NCI-H1092 treated with DMSO at 0.1 percent for 48 hours (cell line): Measurements from ENCODE around the gene IL22RA1.

Experiments used
- DNase-seq: peaks from one replicate; lab custom pipeline; 2025; lab: John Stamatoyannopoulos, UW

Gene IL22RA1

DNA sequence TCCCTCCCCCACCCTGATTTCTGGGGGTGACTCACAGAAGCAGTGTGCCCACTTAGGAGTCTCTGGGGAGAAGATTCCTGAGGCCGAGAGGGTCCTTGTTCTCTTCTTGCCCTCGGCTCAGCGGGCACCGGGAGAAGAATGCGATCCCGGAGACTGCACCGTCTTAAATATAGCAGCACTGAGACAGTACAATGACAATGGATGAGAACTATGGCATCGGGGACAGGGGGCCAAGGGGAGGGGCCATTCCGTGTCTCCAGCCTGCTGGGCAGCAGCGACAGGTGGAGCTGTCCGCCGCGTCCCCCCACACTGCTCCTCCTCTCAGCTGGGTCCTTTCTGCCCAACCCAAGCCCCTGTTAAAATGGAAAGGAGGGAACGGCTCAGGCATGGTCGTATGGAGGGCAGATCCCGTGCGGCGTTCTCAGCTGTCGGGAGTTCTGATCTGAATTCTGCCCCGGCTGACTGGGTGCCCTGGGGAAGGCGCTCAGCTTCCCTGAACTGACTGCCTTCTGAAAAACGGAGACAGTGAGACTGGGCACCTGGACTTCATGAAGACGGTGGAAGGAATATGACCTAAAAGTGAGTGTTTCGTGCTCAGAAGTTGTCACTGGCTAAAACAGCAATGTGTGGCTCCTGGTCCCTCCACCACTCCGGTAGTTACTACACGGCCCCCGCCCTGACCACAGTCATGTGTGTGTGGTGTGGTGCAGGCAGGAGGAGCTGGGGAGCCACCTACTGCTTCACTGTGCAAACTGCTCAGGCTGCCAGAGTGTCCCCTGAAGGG, 30.8 kb downstream of the IL22RA1 start, which contains the start of gene MYOM3:
Gene MYOM3 (minus strand): TSS at position 140 of the 784 bp plus-strand sequence. CDS start 3,499 bp downstream, outside the sequence.
- peak; percentile 37 for DNase-seq

DNA sequence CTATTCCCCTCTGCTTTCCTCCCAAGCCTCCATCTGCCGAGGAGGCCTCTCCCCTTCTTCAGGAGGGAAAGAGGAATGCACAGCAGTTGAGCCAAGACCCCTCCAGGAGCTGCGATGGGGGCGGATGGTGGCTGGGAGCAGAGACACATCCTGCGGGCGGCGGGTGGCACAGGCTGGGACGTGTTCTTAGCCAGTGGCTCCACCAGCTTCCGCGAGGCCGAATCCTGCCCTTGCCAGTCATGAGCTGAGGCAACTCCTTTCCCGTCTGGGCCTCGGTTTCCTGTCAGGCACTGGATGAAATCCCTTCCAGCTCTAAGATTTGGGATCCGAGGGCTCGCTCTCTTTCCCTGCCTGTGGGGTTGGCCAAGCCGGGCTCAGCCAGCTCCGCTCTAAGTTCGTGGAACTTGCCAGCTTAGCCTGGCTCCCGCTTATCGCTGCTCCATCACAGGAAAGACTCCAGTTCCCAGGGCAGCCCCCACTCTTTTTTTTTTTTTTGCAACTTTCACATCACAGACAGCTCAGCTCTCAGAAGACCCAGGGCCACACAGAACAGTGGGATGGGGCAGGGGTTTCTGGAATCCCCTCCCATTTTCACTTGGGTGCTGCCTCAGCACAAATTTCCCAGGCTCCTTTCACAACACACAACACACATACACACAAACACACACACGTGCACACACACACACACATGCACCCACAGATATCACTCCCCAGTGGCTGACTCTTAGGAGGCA, 31.5 kb downstream of the IL22RA1 start:
- DNase-seq = no peak

DNA sequence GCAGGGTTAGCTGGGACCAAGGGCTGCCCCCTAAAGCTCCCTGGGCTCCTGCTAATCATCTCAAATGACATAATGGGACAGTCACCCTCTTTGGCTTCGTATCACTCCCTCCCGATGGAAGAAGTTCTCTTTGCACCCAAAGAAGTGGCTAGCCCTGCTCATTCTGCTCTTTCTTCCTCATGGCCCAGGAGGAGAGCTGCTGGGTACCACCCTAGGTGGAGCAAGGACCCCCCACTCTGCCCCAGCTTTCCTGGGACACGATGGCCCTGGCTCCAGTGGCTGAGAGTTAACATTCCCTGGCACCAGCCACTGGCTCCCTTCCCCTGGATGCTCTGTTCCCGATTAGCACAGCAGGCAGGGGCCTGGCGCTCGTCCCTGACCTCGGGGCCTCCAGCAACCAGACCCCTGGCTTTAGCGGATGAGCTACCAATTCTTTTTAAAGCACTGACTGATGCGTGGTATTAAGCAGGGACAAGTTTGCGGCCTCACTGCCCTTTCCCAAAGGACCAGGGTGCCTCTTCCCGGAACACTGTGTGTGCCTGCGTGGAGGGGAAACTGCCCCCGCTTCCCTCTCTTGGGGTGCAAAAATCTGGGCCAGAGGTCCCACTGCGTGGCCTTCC, 32.2 kb downstream of the IL22RA1 start:
- no peak for DNase-seq

DNA sequence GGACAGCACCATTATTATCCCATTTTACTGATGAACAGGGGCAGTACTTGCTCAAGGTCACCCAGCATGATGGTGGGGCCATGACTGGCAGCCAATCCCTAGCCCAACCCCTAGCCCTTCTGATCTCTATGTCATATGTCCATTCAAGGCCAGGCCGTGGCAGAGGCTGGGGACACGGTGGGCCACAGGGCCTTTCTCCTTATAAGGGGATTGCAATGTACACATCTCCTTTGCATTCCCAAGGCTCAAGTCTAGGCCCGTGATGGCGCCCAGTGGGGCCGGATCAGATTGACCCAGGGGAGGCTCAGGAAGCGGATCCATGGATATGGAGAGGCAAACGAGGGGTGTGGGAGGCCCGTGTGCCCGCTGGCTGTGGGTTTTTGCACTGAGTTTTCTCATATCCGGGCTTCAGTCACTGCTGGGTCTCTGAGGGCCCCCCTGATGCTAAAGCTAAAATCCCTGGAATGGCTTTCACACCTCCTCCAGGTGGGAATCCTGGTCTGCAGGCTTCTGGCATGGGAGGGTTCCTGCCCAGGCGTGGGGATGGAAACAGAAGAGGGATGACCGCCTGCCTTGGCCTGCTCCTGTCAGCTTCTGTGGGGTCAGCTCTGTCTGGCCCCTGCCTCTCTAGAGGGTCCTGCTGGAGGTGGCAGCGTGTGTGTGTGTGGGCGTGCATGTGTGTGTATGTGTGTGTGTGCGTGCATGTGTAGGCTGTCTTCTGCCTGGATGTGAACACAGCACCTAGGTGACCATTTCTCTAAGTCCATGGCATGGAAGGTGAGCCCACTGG, 33.1 kb downstream of the IL22RA1 start:
- DNase-seq = no peak

DNA sequence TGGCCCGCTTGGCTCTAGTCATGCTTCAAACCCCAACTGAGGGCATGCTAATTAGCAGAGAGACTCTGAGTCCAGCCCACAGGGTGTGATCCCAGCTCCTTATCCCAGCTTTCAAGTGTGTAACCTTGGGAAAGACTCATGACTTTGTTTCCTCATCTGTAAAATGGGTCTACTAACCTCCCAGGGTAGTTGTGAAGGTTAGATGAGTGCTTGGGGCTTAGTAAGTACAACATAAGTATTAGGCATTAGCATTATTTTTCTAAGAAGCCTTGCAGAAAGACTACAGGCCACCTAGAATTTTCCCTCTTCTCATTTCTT, 33.8 kb downstream of the IL22RA1 start:
- no peak for DNase-seq

DNA sequence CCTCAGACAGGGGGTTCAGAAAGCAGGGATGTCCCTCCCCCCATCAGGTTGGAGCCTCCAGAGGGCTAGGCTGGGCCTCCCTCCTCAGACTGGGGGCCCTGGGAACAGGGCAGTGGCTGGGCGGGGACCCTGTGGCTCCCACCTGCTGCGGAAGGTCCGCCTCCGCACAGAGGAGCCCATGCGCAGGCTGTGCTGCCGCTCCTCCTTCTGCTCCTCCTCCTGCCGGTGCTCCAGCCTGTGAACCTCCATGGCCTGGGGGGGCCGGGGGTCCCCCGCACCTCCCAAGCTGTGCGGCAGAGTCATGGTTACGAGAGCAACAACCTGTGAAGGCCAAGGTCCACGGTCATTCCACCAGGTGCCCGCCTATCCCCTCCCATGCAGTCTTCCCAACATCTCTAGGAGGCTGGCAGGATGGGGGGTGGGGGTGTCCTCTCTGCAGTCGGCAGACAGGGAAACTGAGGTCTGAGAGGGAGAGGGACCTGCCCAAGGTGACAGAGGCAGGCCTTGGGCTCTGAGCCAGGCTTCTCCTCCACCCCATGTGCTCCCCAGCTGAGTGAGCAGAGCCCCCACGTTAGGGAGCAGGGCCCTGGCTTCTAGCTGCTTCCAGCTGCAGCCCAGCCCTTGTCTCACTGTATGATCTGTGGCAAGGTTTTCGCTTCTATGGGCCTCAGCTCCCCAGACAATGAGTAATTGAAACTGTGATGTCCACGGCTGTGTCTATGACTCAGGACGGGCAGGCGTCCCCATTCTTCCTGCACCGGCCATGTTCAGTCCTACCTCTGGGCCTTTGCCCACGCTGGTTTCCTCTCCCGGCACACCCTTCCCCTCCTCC, 34.4 kb downstream of the IL22RA1 start:
- no peak for DNase-seq

DNA sequence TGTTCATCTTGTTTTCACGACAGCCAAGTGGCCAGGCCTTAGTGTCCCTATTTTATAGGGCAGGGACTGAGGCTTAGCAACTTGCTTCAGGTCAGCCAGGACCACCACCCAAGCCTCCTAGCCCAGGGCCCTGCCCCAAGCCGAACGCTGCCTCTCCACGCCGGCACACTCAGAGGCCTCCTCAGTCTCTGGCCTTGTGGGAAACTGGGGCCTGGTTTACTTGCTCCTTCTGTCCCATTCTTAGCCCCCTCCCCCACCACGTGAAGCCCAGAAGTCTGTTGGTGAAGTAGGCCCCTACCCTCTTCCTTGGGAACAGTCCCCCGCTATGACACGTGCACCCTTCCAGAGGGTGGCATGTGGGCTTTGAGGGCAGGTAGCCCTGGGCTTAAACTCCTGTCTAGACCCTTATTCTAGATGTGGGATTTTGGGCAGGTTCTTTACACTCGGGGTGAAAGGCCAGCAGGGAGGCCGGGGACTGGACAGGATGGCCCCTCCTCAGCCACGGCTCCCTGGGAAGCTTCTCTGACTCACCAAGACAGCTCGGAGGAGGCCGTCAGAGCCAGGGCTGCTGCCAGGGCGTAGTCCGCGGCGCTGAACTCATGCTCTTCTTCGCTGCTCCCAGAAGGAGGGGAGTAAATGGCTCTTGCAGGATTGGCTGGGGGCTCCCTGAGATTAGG, 35.3 kb downstream of the IL22RA1 start:
- no peak for DNase-seq

DNA sequence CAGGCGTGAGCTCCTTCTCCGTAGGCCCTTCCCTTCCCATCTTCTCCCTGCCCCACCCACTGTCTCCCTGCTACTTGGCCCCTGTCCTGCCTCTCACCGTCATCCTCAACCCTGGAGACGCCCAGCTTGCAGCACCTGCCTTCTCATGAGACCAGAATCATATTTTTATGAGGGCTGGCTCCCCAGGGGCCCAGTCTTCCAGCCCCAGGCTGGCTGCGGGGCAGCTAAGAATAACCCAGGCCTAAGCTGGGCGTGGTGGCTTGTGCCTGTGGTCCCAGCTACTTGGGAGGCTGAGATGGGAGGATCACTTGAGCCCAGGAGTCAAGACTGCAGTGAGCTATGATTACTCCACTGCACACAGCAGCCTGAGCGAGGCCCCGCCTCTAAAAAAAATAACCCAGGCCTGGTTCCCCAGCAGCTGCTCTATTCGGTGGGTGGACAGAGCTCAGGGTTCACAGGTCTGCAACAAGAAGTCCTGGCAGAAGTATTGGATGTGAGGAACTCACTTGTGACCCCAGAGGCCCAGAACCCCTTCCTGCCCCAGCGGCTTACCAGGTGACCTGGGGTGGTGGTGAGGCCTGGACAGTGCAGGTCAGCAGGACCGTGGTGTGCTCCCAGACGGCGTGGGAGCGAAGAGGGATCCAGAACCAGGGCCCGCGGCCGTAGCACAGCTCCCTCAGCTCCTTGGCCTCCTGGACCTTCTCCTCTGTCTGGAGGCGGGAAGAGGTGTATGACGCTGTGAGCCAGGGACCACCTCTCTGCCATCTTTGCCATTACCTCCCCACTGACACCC, 37.4 kb downstream of the IL22RA1 start:
- no peak for DNase-seq

DNA sequence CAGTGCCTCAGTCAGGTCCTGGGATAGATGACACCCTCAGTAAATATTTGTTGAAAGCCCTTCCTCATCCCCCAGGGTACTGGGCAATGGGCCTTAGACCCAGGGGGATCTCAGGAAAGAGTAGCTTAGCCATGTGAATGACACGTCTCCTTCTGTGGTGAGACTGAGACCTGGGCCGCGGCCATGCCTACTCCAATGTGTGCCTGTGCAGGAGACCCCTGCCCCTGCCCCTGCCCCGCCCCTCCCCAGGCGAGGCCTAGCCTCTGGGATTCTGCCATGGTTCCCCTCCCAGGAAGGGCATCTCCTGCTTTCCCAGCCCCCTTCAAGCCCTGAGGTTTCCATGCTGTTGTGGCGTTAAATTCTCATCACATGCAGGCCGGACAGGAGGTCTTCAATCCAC, 38.1 kb downstream of the IL22RA1 start:
- no peak for DNase-seq

DNA sequence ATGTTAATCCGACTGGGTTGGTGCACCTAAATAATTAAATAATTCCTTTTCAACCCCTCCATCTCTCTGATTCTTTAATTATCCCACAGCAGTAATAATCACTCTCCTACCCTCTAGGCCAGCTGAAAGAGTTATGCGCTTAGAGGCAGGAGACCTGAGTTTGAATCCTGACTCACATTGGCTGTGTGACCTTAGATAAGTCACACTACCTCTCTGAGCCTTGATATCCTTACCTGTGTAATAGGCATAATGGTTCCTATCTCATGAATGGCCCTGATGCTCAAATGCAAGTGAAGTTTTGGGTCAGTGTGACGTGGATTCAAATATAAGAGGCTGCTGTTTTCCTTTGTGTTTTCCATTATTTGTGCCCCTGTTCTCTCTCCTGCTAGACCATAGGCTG, 39.1 kb downstream of the IL22RA1 start:
- no peak for DNase-seq

DNA sequence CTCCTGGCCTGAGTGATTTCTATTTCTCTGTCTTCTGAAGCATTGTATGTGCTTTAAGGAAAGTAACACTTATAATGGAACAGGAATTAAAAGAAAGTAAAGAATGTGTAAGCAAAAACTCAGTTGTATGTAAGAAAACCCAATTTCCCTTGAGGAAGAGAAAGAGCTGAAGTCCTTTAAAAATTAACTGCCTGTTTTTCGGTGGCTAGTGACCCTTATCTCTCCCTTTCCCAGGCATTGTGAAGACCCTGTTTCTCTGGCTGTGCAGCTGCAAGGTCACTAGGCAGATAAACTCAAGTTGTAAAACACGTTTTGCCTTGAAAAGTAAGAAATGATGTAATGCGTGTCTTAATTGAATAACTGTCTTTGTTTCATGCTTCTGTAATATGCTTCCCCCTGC, 39.5 kb downstream of the IL22RA1 start:
- no peak for DNase-seq

DNA sequence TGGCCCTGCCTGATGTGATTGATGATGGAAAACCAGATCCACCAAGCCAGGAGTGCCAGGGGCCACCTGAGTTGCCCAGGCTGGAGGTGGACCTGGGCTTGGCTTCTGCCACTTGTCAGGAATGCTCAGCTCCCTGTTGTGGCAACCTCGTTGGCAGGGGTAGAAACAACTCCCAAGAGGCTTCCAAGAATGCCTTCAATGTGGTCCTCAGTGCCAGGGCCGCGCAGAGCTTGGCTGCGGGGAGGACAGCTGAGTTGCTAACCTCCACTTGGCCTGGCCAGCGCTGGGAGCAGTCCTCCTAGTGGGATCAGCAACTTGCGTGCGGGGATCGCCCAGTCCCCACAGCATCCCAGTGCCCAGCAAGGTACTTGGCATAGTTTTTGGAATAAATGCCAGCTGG, 40.0 kb downstream of the IL22RA1 start:
- no peak for DNase-seq

DNA sequence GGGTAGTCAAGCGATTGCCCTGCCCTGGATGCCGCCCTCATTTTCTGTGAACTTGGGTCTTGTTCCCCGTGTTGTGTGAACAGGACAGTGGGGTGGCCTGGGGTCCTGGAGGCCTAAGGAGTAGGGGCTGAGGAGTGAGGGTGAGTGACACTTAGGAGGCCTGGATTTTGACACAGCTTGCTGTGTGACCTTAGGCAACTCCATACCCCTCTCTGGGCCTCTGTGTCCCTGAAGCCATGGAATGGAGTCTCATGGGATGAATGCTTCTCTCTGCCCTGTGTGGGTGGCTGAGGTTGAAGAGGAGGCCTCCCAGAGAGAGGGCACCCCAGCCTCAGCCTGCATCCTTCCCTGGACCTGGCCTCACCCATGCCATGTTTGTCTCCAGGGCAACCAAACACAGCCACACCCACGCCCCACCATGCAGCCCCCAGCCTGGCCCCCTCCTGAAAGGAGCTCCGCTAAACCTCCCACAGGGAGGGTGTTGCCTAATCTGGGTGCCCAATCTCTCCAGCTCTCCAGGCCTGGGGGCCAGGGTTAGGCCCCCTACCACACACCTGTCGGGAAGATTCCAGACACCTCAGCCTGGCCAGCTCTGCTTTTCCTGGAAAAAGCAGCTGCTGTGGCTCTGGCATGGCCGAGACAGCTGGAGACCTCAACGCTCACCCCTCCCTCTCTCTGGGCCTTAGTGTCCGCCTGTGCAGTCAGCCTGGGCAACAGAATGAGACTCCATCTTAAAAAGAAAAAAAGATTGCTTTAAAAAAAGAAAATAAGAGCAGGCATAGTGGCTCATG, 40.9 kb downstream of the IL22RA1 start:
- no peak for DNase-seq

DNA sequence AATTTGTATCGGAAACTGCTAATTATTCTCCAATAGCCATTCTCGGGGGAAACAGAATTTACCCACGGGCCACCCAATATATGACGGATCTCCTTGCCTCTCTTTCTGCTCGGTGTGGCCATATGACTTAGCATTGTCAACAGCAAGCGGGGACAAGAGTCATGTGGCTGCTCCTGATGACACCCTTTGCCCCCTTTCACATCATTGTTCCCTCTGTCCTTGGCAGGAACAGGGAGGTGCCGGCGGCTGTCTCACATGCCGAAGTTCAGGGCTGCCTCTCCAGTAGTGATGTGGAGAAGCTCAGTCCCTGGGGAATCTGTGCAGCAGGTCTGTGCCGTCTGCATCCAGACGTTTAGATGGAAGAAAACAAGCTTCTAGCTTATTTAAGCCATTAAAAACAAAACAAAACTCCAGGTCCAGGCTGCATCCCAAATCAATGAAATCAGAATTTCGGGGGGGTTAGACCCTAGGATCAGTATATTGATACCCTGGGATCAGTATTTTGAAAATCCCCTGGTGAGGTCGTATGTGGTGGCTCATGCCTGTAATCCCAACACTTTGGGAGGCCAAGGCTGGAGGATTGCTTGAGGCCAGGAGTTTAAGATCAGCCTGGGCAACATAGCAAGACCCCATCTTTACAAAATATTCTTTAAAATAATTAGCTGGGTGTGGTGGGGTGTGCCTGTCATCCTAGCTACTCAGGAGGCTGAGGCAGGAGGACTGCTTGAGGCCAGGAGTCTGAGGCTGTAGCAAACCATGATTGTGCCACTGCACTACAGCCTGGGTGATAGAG, 41.8 kb downstream of the IL22RA1 start:
- no peak for DNase-seq

DNA sequence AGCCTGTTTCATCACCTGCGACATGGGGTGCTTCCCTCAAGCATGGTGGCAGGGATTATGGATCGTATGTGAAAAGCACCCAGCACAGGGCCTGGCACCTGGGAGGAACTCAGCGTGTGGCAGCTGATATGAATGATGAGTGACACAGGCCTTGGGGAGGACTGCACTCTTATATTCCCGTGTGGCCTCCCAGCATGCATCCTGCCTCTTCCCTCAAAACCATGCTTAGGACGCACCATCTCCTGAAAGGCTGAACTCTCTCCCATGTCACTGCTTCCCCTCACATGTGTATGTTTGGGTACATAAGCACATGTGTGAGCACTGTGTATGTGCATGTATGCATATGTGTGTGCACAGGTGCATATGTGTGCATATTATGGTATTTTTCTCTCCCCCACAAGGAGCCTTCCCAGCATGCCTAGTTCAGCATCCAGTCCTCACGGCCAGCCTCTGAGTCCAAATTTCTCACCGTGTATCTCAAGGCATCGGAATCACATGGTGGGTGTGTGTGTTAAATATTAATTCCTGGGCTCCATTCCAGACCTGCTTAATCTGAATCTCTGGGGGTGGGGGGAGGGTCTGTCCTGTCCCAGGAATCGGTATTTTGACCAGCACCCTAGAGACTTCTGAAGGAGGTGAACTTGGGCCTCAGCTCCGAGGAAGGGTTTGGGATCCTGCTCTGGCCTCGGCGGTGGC, 43.8 kb downstream of the IL22RA1 start:
- no peak for DNase-seq

DNA sequence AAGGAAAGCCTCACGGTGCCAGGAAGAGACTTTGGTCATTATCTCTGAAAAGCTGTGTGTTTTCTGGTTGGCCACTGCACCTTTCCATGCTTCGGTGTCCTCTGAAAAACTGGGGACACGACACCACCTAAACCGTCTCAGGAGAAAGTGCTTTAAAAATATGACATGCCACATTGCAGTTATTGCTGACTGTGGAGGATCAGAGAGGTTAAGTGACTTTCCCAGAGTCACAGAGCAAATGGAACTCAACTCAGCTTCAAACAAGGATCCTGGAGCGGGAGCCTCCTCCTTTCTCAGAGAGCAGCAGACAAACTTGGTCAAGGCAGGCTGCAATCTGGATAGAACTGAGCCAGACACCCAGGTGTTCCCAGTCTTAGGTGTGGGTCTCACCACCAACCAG, 44.8 kb downstream of the IL22RA1 start:
- no peak for DNase-seq

DNA sequence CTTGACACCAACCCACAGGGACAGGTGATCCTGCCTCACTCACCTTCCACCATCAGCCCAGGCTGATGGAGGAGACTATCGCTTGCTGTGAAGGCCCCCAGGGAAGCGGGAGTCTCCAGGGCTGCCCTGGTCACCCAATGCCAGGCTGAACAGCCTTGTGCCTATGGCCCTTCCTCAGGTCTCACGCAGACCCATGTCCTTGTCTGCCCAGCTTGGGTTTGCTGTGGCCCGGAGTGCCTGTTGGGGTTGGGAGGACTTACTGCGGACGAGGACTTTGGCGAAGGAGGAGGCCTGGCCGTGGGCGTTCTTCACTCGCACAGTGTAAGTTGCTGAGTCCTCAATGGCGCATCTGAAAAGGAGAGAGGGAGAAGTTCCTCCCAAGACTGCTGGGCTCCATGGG, 45.3 kb downstream of the IL22RA1 start:
- no peak for DNase-seq

DNA sequence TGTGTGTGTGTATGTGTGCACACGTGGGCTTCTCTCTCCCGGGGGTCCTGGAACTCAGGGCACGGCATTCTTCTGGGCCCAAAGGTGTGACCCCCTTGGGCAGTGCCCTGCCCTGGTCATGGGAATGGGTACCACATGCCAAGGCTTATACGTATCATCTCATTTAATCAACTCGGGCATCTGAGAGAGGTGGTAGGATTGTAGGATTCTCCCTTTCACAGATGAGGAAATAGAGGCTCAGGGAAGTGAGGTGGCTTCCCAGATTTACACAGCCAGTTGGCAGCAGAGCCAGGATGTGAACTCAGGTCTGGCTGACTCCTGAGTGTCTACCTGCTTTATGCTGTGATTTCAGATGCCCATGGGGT, 46.2 kb downstream of the IL22RA1 start:
- no peak for DNase-seq
